Inferior parietal cortex (tissue), 1 donor: ENCODE results near the gene HNRNPM.

Source experiments
- DNase-seq: peaks from one replicate; pipeline ENCODE4 v3.0.0-alpha.2; 2016; ENCODE audit errors: extremely low spot score

HNRNPM gene

DNA sequence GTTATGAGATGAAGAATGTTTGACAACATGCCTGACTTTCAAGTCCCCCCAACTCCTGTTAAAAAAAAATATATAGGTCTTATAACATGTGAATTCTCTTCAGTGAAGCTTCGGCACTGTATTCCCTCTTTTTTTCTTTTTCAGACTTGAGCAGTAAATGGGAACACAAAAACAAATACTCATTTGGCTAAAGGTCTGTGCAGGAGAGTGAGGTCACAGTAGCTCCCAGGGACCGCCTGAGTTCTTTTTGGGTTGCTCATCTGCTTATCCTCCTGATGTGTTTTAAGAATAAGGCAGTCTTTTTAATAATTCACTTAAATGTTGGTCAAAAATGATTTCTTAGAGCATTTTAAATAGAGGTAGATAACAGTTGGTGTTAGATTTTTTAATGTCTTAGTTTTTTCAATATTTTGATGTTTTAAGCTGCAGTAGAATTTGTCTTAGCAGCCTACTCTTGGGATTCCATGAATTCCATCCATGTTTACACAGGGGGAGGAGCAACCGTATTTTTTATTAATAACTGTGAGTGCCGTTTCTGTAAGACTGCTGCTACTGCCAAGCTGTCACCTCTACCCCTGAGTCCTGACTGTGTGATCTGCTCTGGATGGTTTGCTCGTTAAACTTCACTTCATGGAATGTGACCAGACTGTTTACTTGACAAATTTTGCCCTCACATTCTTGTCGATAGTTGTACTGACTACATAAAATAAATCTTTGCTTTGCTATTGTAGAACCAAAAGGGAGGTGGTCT is 14.9 kb downstream of the HNRNPM start:
- DNase-seq: no peak

DNA sequence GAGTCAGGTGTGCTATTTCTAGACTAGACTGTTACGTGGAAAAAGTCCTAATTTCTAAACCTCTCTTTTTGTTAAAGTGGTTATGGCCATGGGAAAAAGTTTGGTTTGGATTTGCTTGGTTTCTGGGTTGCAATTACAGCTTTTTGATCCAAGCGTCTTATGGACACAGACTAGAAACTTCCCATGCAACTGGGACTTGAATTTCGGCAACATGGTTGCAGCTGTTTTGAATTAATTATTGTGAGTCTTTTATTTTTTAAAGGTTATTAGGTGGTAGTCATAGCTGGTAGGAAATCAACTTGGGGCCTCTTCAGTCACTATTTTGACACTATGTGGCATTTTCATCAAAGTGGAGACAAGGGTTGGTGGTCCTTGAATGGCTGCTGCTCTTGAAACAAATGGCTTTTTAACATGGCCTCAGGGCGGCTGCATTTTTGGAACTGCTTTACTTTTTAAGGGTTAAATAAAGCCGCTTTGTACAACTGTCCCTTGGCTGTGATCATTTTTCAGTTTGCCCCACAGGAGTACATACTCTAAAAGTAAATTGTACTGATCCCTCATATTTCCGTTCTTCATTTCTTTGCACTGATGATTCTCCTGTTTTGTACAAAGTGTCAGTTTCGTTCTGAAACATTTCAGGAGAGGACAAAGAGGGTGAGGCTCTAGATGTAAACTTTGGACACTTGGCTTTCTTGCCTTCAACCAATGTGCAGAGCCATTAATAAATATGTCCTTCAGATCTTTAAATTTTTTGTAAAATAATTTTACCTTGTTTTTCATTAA is 15.9 kb downstream of the HNRNPM start:
- DNase-seq: no peak

DNA sequence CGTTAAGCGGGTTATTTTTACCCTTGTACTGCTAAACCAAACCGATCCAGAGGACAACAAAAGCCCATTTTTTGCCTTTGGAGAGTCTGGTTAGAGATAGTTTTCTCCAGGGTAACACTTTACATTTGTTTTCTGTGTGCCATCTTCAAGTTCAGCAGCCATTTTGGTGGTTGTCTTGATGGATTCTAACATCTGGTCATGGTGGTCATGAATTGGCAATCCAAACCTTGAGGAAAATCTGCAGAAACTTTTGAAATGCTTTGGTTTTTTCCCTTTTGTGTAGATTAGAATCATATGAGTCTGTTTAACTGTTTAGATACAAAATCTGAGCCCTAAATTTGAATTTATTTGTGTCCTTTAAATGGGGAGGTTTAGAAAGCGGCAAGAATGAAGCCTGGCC is 16.6 kb downstream of the HNRNPM start:
- DNase-seq: no peak

DNA sequence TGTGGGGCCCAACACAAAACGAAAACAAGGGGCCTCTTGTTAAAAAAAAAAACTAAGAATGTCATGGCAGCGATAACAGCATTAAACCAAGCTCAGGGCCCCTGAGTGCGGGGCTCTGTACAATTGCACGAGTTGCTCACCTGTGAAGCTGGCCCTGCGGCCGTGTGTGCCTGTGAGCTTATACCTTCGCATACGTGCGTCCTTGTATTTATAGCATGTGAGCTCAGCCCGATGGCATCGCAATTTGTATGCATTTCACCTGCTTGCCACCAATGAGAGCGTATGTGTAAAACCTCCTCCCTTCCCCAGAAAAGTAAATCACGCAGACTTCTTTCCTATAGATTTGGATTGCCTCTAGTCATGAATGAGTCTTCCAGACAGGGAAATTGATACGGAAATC is 17.1 kb downstream of the HNRNPM start:
- no peak for DNase-seq

DNA sequence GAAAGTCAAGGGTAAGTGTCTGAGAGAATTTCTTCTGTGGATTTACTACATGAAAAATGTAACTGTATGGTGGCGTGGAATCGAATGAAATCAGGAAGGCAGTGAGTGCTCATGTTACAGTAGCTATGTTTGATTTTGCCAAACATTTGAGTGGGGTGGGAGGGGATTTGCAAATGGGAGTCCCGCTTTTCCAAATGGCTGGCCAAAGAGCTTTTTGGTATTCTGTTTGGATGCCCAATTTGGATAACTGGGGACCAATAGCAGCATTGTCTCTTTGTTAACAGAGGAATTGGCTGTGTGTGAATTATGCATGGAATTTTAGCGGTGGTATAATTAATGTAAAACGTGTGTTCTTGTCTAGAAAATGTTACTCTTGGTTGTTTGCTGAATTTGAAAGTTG is 17.8 kb downstream of the HNRNPM start:
- no peak for DNase-seq

DNA sequence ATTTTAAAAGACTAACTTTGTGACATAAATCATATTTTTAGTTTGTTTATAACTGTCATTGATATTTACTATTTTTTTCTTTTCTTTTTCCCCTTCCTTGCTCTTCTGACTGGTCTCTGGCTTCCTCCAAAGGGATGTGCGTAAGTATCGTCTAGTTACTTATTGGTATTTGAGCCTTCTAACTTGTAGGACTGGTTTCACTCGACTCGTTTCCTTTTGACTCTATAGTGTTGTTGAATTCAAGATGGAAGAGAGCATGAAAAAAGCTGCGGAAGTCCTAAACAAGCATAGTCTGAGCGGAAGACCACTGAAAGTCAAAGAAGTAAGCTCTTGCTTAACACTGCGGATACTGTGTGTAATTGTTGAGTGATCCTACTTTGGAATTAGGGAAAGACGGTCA is 18.6 kb downstream of the HNRNPM start:
- no peak for DNase-seq

DNA sequence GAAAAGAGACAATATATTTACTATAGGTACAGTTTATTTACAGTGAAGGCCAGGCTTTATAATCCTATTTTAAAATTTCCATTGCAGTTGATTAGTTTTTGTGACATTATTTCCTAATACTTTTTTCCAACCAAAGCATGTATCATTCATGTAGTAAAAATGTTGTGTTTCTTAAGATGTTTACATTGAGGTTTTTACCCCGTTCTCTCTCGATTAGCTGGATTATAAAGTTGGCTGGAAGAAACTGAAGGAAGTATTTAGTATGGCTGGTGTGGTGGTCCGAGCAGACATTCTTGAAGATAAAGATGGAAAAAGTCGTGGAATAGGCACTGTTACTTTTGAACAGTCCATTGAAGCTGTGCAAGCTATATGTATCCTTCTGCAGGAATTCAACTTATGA is 21.2 kb downstream of the HNRNPM start:
- no peak for DNase-seq

DNA sequence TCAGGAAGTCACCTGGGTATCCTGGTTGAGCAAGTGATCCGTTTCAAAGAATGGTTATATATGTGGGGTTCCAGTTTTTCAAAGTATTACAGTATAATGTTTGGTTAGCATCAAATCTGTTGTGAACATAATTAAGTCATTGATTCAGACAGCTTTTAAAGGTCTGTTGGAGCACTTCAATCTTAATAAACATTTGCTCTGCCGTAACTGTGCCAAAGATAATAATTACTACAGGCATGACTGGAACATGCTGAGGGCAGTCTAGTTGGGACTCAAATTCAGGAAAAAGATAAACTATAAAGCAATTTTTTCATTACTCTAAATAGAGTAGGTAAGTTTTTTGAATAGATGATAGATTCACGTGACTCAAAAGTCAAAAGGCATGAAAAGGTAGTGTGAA is 23.3 kb downstream of the HNRNPM start:
- no peak for DNase-seq

DNA sequence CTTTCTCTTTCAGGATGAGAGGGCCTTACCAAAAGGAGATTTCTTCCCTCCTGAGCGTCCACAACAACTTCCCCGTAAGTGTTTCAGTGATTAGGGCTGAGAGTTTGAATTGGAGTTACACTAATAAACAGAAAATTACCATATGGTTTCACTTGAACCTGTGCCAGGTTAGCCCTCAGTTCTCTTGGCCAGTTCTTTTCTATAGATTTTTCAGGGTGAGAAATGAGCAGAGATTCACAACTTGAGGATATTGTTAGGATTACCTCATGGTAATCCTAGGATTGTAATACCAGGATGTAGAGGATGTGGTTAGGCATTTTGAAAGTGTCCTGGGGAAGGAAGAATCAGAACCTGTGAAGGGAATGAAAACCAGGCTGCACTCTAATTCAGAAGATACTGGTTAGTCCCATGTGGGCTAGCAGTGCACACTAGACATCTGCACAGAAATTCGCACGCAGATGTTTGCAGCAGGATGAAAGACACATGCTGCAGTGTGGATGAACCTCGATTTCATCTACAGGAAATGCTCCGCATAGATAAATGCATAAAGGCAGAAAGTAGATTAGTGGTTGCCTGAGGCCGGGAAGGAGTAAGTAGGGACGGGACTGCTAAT is 24.1 kb downstream of the HNRNPM start:
- no peak for DNase-seq

DNA sequence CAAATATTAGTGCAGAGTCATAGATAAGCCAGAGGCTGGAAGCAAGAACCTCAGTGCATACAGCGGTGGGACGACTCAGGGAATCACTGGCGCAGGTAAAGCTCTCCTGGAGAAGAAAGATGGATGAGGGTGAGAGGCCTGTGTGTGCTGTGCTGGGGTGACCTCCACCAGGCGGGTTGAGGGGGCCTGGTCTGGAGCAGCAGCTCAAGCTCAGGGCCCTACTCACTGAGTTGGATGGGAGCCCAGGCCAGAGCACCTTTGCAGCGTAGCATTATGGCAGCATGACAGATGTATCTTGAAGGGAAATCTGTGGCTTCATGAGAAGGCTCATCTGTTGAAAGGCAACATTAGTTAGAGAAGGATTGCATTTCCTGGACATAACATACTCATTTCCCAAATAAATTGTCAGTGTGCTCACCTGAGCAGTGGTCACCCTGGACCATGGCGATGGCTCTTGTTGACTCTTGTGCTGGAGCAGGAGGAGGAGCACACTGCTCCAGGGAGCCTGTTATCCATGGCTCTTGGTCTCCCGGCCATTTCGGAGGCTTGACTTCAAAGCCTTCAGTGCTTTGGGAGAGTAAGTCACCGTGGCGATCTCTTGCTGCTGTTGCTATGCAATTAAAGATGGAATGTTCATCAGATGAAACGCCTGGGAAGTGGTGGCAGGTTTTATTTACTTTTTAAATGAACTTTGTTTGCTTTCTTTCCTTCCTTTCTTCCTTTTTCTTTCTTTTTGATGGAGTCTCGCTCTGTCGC is 25.0 kb downstream of the HNRNPM start:
- DNase-seq: no peak

DNA sequence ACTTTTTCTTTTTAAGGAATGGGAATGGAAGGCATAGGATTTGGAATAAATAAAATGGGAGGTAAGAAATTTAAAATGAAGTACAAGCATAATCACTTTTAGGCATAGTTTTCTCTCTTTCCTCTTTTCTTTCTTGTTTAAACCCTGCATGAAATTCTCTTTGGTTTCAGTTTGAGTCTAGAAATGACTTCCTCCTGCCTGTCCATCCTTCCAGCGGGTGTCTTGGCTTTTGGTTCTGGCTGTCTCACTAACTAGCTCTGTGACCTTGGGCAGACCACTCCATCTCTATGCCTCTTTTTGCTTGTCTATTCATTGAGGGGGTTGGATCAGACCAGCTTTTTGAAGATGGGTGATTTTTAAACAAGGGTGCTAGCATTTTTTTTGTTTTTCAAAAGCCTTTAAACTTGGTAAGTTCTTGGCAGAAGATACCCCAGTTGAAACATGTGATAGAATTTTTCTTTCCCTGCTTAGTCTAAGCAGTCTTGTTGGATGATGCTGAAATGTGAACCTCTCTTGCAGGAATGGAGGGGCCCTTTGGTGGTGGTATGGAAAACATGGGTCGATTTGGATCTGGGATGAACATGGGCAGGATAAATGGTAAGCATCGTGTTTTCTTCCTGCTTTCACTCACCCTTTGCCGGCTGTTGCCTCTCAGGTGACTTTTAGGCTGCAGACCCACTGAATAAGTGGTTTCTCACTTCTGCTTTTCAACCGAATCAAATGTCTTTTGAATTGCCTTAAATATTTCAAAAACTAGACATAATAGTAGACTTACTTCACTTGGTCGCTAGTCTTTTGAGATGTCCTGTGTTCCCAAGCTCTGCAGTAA is 29.1 kb downstream of the HNRNPM start:
- DNase-seq: no peak

DNA sequence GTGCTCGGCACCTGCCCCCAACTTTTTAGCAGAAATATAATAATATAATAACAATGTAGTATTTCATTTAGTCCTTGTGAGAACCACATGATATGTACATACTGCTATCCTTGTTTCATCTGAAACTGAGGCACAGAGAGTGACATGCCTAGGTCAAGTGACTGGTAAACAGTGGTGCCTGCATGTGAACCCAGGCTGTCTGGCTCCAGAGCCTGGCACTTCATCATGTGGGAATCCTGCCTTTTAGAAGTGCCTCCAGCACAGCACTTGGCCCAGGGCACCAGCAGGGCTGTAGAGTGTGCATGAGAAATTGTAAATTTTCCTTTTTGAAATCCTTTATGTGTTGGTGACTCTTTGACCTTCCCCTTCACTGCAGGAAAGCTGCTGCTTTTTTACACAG is 30.2 kb downstream of the HNRNPM start:
- no peak for DNase-seq

DNA sequence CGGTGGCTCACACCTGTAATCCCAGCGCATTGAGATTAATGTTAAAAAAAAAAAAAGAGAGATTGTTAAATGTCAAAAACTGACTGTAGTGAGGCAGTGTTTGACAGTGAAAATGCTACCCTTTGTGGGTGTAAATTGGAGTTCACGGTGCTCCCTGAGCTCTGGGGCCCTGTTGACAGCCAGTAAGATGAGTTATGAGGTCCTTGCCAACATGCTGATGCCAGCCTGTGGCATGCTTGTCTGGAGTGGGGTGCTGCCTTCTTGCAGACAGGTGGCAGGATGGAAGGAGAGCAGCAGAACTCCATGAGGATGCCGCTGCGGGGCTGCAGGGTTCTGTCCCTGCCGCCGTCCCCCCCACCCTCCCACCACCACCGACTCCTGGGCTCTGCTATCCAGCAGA is 31.7 kb downstream of the HNRNPM start:
- DNase-seq: no peak

DNA sequence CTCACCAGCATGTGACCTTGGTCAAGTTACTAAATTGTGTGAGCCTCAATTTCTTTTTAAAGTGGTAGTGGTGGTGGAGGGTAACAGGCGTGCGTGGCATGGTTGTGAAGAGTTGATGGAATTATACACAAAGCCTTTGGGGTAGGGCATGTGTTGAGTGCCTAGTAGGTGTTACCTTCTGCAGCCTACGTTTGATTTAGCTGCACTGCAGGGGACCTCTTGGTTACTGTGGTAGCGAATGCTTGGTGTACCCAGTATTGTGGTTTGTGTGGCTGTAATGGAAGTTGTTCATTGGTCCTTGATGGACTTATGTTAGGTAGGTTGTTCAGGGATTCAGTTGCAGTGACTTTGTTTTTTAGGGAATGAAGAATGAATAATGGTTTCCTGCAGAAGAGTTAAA is 33.1 kb downstream of the HNRNPM start:
- DNase-seq: no peak

DNA sequence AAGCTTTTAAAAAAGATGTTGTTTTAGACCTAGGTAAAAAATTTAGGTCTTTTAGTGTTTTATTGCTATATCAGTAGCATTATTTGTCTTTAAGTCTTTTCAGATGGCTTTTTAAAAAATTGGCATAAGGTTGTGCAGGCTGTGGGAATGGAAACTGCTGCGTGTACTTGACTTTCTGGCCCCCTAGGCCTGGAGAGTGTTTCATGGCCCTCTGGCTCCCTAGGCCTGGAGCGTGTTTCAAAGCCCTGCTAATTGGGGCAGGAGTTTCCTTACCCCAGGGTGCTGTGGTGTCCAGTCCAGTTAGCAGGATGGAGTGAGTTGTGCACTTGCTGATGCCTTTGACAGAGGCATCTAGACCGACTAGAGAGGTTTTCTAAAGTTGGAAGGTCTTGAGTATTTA is 33.8 kb downstream of the HNRNPM start:
- DNase-seq: no peak

DNA sequence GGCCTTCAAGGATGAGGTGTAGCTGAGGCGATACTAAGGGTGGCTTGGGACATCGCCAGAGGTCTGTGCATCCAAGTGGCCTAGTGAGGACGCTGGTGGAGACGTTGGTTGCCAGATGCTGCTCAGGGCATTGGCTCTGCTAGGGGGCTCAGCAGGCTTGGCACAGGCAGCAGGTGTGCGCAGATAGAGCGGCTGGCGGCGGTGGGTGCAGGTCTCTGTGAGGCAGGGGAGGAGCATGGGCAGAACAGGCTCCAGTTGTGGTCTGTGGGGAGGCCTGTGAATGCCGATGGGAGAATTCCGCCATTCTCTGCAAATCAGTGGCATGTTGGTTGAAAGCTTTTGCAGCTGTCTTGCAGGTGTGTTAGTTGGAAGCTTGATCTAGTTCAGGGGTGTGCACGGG is 36.4 kb downstream of the HNRNPM start:
- no peak for DNase-seq

DNA sequence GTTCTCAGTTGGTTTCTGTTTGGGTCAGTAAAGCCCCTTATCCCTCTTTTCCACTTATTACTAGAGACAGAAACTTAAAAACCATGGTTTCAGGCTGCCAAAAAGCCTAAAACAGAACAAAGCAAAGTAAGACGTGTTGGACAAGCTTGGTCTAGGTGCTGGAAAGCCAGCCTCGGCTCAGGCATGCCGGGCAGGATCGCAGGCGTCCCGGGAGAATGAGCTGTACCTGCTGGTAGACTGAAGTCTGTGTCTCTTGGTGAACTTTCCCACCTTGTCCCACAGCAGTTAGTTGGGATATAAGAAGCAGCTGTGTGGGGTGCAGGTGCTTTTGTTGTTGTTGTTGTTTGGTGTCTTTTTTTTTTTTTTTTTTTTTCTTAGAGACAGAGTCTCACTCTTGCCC is 36.8 kb downstream of the HNRNPM start:
- DNase-seq: no peak

DNA sequence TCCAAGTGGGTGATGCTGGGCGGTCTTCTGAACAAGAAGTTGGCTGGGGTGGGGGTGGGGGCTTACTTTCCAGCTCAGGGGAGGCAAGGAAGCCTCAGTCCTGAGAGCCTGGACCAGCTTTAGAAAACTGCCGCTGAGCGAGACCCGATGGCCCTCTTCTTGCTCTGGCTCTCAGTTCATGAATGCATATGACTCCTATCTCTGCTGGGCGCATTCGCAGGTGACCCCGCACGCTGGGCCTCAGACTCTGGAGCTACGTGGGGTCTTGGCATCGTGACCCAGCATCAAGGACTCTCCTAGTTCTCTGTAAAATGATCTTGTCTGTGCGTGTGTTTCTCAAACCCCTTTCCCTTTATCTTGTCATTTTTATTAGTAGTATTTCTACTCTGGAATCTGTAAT is 37.9 kb downstream of the HNRNPM start:
- DNase-seq: no peak

DNA sequence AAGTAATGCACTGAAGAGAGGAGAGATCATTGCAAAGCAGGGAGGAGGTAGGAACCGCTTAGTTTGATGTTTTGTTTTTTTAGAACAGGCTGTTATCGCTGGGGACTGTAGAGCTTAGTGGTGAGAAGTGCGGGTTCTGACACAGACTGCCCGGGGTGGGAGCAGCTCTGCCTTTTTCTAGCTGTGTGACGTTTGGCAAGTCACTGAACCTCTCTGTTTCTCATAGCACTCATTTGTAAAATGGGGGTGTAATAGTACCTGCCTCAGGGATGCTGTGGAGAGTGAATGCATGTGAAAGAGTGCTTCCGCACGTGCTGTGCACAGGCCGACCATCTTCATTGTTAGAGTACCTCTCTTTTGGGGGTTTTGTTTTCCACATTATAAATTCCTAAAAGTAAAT is 38.4 kb downstream of the HNRNPM start:
- no peak for DNase-seq

DNA sequence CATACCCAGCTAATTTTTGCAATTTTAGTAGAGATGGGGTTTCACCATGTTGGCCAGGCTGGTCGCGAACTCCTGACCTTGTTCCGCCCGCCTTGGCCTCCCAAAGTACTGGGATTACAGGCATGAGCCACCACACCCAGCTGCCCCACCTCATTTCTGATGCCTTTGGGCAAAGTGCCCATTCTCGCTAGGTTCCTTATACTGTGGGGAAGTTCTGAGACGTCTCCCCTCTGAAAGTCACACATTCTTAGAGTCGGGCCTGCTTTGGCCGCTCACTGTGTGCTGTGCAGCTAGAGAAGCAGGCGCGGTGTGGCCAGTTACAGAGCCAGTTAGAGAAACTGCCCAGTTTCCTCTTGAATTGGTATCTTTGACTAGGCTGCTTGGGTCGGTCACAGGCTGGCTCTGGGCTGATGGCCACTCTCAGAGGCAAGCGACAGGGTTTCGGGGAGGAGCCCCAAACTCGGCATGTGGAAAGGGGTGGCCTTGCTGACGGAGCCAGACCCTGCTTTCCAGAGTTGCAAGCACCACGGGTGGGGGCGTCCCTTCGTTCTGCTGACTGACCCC is 39.6 kb downstream of the HNRNPM start:
- no peak for DNase-seq
